Colonic mucosa (tissue), 4 donors: ENCODE results near the gene ITPK1. TPM values are rescaled to one million over a fixed set of nuclear protein-coding genes. Genes with fewer than 3 reads are reported as not detected.

Experiments
- DNase-seq: peaks from one replicate; pipeline ENCODE4 v3.0.0-alpha.2; 2020
- H3K27ac ChIP-seq: fragments of 200-600 bp; one replicate; pipeline ENCODE4 v1.8.0; 2021
- H3K27me3 ChIP-seq: fragments of 200-600 bp; one replicate; pipeline ENCODE4 v1.8.0; 2021
- H3K36me3 ChIP-seq: fragments of 200-600 bp; one replicate; pipeline ENCODE4 v1.8.0; 2021
- H3K4me1 ChIP-seq: fragments of 200-600 bp; one replicate; pipeline ENCODE4 v1.8.0; 2021; ENCODE audit warnings: mild to moderate bottlenecking
- H3K4me3 ChIP-seq: fragments of 200-600 bp; one replicate; pipeline ENCODE4 v1.8.0; 2021
- H3K9ac ChIP-seq, 2 donors: one replicate each; pipeline ENCODE4 v1.7.0; 2013; ENCODE audit warnings: control low read depth in 2 of 2, low read depth in 2 of 2, low read length in 2 of 2
- H3K9me3 ChIP-seq: fragments of 200-600 bp; one replicate; pipeline ENCODE4 v1.8.0; 2021
- intact Hi-C: fragments of 100-400 bp; cut with DNase I; formaldehyde crosslinking; loops from one replicate; pipeline ENCODE4 v1.14.1; 2022
- total RNA-seq, 2 donors: library from RNA; stranded (reverse); fragmentation: NEBNext Ultra II Directional in 1 of 2; extraction: Animal tissue kit (Norgen Biotek cat#: 25700) in 1 of 2; gene quantifications; one replicate each; pipeline ENCODE4 v1.2.1, GENCODE V29; 2021
- TF ChIP-seq, protein P1 (sequence below): fragments of 200-600 bp; IDR thresholded peaks from one replicate; pipeline ENCODE4 v1.8.0; 2022; ENCODE audit warnings: antibody characterized with exemption, mild to moderate bottlenecking
- donor health status: healthy.
- donor health status: DM: no; HTN: no; CAD: no.
- donor health status: DM: no; HTN: no; CAD: no.

ITPK1 gene
- total RNA-seq, 2 donors from 2014 or later: 118 to 134 TPM

DNA sequence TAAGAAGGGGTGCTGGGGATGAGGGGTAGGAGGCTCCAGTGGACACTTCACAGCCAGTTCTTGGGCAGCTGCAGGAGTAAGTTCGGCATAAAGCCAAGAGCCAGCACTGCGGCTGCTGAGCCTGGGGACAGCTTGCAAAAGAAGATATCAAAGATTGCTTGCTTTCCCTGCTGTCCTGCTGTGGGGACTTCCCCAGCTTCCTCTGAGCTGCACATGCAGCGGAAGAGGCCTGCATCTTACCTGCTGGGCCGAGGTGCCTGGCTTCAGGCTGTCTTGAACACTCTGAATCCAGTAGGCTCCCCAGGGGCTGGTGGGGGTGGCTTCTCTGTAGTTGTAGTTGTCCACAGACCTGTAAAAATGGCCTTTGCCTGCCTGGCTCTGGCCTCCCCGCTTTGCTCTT lies 191.5 kb downstream of the ITPK1 start:
- intact Hi-C loops: no loop called here
- no peak for DNase-seq
- Histone ChIP-seq H3K27me3 (peaks cover 11% of the 10 kb centered on the region), H3K9ac (no peak overlapping the region), H3K36me3 (no peaks in the 10 kb centered on the region), H3K27ac (no peak overlapping the region), H3K4me1 (no peaks in the 10 kb centered on the region), H3K9me3 (no peaks in the 10 kb centered on the region), H3K4me3 (no peak overlapping the region)
- TF ChIP-seq, protein P1, sequence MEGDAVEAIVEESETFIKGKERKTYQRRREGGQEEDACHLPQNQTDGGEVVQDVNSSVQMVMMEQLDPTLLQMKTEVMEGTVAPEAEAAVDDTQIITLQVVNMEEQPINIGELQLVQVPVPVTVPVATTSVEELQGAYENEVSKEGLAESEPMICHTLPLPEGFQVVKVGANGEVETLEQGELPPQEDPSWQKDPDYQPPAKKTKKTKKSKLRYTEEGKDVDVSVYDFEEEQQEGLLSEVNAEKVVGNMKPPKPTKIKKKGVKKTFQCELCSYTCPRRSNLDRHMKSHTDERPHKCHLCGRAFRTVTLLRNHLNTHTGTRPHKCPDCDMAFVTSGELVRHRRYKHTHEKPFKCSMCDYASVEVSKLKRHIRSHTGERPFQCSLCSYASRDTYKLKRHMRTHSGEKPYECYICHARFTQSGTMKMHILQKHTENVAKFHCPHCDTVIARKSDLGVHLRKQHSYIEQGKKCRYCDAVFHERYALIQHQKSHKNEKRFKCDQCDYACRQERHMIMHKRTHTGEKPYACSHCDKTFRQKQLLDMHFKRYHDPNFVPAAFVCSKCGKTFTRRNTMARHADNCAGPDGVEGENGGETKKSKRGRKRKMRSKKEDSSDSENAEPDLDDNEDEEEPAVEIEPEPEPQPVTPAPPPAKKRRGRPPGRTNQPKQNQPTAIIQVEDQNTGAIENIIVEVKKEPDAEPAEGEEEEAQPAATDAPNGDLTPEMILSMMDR: no peak

DNA sequence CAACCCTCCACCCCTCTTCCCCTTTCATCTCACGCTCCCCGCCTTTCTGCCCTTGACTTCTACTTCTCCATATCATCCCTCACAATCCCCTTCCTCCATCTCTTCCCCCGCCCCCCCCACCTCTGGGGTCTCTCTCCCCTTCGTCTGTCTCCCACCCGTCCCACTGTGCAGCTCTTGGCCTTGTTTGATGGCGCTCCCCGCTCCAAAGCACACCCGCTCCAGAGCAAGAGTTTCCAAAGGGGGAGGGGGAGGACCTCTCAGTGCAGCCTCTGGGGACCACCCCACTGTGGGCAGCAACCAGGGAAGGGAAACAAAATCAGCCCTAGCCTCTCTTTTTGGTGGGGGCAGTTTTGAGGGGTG lies 192.0 kb downstream of the ITPK1 start:
- intact Hi-C loops: no loop called here
- Histone ChIP-seq H3K27me3 (peaks cover 11% of the 10 kb centered on the region), H3K9me3 (no peaks in the 10 kb centered on the region), H3K4me3 (no peak overlapping the region), H3K36me3 (no peaks in the 10 kb centered on the region), H3K27ac (no peak overlapping the region), H3K4me1 (no peaks in the 10 kb centered on the region), H3K9ac (no peak overlapping the region)
- no peak for DNase-seq
- TF ChIP-seq, protein P1: no peak

DNA sequence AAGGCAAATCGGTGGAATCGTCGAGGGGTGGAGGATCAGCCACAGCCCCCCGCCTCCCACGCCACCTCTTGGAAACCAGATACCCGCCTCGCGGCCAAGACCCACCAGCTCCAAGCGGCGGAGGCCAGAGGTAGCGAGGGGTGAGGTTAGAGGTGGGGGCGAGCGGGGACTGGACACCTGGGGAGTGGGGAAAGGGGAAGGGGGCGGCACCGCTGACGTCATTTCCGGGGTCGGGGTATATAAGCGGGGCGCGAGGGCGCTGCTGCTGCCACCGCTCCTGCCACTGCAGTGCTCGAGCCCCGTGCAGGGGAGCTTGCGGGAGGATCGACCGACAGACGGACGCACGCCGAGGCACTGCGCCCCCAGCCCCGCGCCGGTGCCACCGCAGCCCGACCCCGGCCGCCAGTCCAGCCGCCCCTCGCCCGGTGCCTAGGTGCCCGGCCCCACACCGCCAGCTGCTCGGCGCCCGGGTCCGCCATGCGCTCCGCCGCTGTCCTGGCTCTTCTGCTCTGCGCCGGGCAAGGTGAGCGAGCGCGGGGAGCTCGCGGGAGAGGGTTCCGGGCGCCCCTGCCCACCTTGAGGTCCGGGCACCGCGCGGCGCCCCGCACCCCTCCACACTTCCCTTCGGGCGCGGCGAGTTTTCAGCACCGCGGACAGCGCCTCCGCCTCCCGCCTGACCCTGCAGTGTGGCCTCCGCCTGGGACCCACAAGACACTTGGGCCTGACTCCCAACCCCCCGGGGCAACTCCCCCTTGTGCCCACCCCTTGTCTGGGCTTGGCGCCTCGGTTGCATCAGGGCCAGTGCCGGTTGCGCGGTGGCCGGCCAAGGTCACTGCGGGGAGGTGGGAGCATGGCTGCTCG lies 192.6 kb downstream of the ITPK1 start, which contains the start of gene CHGA:
TSS of gene CHGA (plus strand) at position 268 of the 861 bp plus-strand sequence. CDS start at position 478, 210 bp downstream.
- H3K9me3 ChIP-seq: no peaks in the 10 kb centered on the region
- no peaks in the 10 kb centered on the region for H3K4me1 ChIP-seq
- H3K9ac ChIP-seq: no peak within 1 kb of the TSS
- DNase-seq: peak; percentile 41
- TF ChIP-seq, protein P1: no peak
- intact Hi-C loops: no loop called here
- no peak within 1 kb of the TSS for H3K27ac ChIP-seq
- H3K4me3 ChIP-seq: no peak within 1 kb of the TSS
- peaks cover 11% of the 10 kb centered on the region for H3K27me3 ChIP-seq
- no peaks in the 10 kb centered on the region for H3K36me3 ChIP-seq

DNA sequence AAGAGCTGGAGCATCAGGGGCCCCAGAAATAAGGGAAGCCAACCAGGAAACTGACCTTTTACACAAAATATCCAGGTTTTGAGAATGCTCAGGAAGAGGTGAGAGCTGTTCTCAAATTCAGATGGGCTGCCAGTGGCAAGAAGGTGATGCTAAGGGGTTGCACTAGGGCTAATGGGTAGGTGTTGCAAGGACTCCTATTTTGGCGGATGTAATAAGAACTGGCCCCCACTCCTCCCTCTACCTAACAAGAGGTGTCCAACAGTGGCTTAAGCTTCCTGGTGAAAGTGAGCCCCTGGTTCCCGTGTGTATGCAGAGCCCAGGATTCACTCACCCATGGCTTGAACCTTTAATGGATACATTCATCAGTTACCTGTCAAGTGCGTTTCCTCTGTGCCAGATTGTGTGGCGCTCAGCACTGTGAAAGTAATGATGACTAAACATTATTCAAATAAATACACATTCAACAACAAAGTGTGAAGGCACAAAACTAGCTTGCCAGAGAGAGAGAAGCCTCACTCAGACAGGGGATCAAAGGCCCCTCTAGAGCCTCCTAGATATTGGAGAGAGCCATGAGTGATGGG lies 193.5 kb downstream of the ITPK1 start:
- DNase-seq: no peak
- no peaks in the 10 kb centered on the region for H3K36me3 ChIP-seq
- H3K9ac ChIP-seq: no peak overlapping the region
- peaks cover 11% of the 10 kb centered on the region for H3K27me3 ChIP-seq
- H3K4me1 ChIP-seq: no peaks in the 10 kb centered on the region
- H3K9me3 ChIP-seq: no peaks in the 10 kb centered on the region
- no peak overlapping the region for H3K27ac ChIP-seq
- TF ChIP-seq, protein P1: no peak
- no peak overlapping the region for H3K4me3 ChIP-seq
- intact Hi-C loops: no loop called here

DNA sequence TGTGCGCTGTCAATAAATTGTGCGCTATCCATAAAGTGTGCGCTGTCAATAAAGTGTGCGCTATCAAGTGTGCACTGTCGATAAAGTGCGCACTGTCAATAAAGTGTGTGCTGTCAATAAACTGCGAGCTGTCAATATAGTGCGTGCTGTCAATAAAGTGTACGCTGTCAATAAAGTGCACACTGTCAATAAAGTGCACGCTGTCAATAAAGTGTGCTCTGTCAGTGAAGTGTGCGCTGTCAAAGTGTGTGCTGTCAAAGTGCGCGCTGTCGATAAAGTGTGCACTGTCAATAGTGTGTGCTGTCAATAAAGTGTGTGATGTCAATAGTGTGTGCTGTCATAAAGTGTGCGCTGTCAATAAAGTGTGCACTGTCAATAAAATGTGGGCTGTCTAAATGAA lies 195.7 kb downstream of the ITPK1 start:
- H3K4me3 ChIP-seq: no peak overlapping the region
- peaks cover 11% of the 10 kb centered on the region for H3K27me3 ChIP-seq
- DNase-seq: no peak
- no peak overlapping the region for H3K27ac ChIP-seq
- no peaks in the 10 kb centered on the region for H3K36me3 ChIP-seq
- no peaks in the 10 kb centered on the region for H3K4me1 ChIP-seq
- H3K9ac ChIP-seq: no peak overlapping the region
- no peaks in the 10 kb centered on the region for H3K9me3 ChIP-seq
- intact Hi-C loops: no loop called here
- TF ChIP-seq, protein P1: no peak
